Subcutaneous adipose tissue (tissue), 4 donors: ENCODE measurements around the gene MMP23B. TPM values are rescaled to one million over a fixed set of nuclear protein-coding genes. Genes with fewer than 3 reads are reported as not detected.

Source experiments
- CTCF ChIP-seq: fragments of 450-650 bp; IDR thresholded peaks from one replicate; pipeline ENCODE4 v1.5.1; 2016; ENCODE audit warnings: low read depth, mild to moderate bottlenecking, control low read depth, antibody characterized with exemption, moderate library complexity
- total RNA-seq, 4 donors: library from RNA; depleted of rRNA; stranded (reverse); fragments of >200 nt; gene quantifications; one replicate each; pipeline ENCODE4 v1.1.0, GENCODE V29; 2016

Gene MMP23B
- total RNA-seq, 4 donors from 2014 or later, result 0.66 to 9.2 (median 2.2) TPM

GRCh38 chr1:1623181-1623630 is 8.8 kb upstream of the MMP23B start:
- TF ChIP-seq CTCF, result no peak

- no peak for TF ChIP-seq CTCF
These were observed 8.1 kb upstream of the MMP23B start for GRCh38 chr1:1623631-1624442.

GRCh38 chr1:1624443-1625403 is 7.2 kb upstream of the MMP23B start:
- no peak for TF ChIP-seq CTCF

- TF ChIP-seq CTCF, result no peak
These were observed 6.6 kb upstream of the MMP23B start for GRCh38 chr1:1625404-1625775.

- TF ChIP-seq CTCF, result no peak
These were observed 6.2 kb upstream of the MMP23B start for GRCh38 chr1:1625824-1626206.

GRCh38 chr1:1626207-1627141 is 5.5 kb upstream of the MMP23B start:
- no peak for TF ChIP-seq CTCF
